GM10266 (cell line): Measurements from ENCODE around the gene COL8A2.
A peak's percentile ranks its signal among the peaks of the same experiment; 100 is the strongest.
"Not testable (repeated sequence)": the region's sequence is repeated elsewhere in the genome, so short reads cannot be mapped to it uniquely, and the experiment has no call there.

Source experiments
- DNase-seq: peaks from one replicate; pipeline ENCODE4 v3.0.0; 2012; ENCODE audit errors: extremely low spot score
- CTCF ChIP-seq: IDR thresholded peaks from 2 replicates; pipeline ENCODE4 v1.5.1; 2012; ENCODE audit warnings: mild to moderate bottlenecking, low read depth; ENCODE audit not compliant: control insufficient read depth, insufficient read depth; ENCODE audit errors: missing control alignments

Gene COL8A2

DNA sequence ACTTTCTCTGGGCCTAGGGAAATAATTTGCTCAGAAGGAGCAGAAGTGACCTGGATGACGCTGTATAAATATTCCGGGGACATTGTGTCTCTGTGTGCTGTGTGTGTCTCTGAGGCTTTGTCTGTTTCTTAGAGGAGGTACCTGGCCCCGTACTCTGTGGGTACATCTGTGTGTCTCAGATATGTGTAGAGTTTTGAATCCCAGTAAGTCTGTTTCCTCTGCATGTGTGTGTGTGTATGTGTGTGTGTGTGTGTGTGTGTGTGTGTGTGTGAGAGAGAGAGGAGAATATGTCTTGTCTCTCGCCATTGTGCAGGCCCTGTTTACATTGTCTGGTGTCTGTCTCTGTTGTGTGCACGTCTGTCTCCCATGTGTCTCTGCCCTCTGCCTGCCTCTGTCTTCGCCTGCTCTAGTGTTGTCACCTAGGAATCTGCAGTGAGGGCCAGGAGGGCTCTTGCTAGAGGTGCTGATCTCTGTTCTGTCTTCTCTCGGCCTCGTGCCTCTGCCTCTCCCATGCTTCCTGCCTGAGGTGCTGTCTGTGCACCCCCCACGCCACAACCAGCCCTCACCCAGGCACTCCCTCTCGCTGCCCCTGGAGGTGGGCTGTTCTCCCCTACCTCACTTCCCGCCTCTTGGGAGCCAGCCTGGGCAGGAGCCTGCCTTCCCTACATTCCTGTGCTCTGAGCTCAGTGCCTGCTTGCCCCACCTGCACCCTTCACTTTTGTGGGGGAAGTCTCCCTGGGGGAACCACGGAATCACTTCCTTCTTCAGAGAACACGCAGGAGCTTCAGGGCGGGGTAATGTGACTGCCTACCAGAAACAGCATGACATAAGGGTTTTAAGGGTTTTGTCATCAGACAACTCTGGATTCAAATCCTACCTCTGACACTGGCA is 36.9 kb upstream of the COL8A2 start:
- no peak for TF ChIP-seq CTCF
- peak; percentile 63 for DNase-seq

DNA sequence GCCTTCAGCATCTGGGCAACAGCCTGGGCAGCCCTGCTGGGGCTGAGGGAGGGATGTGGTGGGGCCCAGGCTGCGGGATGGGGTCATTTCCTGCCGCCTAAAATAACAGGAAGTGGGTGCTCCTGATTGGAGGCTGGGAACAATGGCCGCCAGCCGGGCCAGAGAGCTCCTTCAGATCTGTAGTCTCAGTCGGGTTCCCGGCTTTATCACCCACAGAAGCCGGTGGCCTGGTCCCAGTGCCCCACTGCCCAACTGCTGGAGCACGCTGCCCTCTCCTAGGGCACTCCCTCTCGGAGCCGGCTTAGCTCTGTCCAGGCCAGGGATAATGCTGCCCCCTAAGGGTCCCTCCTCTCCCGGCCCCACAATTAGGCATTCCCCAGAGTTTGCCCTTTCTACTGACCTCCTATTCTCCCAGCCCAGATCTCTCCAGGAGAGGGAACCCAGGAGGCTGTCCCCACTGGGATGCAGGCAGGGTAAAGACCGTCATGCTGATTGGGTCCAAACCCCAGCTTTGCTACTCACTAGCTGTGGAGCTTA is 36.0 kb upstream of the COL8A2 start:
- peak; percentile 79 for DNase-seq

GRCh38 chr1:36160388-36160948 is 35.4 kb upstream of the COL8A2 start:
- no peak for TF ChIP-seq CTCF
- no peak for DNase-seq

More for the DNA sequence above, 36.0 kb upstream of the COL8A2 start:
- peak; percentile 37 for TF ChIP-seq CTCF

GRCh38 chr1:36159614-36160387 is 34.8 kb upstream of the COL8A2 start:
- TF ChIP-seq CTCF = no peak
- no peak for DNase-seq

DNA sequence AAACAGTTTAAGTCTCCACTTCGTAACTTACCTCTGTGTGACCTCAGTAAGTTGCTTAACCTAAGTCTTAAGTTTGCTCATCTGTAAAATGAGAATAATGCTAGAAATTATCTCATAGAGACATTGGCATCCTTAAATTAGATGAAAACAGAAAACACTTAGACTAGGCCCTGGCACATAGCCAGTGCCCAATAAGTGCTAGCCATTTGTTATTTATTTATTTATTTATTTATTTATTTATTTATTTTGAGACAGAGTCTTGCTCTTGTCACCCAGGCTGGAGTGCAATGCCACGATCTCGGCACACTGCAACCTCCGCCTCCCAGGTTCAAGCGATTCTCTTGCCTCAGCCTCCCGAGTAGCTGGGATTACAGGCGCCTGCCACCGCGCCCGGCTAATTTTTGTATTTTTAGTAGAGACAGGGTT is 33.8 kb upstream of the COL8A2 start:
- not testable (repeated sequence) for DNase-seq

GRCh38 chr1:36157973-36158826 is 33.2 kb upstream of the COL8A2 start:
- TF ChIP-seq CTCF = no peak
- no peak for DNase-seq

DNA sequence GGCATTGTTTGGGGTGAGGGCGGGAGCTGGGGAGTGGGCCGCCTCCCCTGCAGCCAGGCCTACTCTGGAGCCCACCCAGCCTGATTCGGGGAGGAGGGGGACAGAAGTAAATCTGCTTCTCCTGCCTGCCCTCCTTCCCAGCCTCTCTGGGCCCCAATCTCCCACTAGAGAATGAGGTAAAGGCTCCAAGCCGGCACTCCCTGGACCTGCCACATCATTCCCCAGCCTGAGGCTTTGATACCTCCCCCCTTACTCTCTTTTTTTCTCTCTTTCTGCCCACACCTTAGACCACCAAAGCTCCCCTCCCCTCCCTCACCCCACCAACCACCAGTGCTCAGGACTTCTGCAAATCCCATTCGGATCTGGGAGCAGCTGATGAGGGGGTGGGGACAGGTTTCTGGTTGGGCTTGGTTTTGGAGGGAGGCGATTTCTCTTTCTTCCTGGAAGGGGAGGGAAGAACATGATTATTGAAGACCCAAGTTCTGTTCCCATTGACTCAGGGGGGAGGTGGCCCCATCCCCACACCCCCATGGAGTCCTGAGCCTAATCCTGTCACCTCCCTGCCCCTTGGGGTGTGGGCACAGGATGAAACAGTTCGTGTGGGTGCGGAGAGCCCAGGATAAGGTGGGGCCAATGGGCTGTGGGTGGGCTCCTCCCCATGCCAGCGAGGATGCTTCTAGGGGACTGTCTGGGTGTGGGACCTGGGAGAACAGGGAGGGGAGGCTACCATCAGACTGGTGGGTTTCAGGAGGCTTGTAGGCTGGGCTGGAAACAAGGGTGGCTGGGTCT is 32.3 kb upstream of the COL8A2 start:
- DNase-seq = no peak
- no peak for TF ChIP-seq CTCF
